HepG2 (cell line): Measurements from ENCODE around the gene SEC63. TPM values are rescaled to one million over a fixed set of nuclear protein-coding genes. Genes with fewer than 3 reads are reported as not detected.

Experiments
- BHLHE40 ChIP-seq: IDR thresholded peaks from 2 replicates; pipeline ENCODE4 v1.6.1; 2011; ENCODE audit warnings: low read length, improper control_type of control experiment
- CEBPG ChIP-seq: IDR thresholded peaks from 2 replicates; pipeline ENCODE4 v1.6.1; 2016
- CENPT ChIP-seq: sonication (generic); formaldehyde crosslinking; IDR thresholded peaks from 2 replicates; pipeline ENCODE4 v1.8.0; 2022; ENCODE audit warnings: low read depth, mild to moderate bottlenecking, moderate library complexity, missing genetic modification reagents
- GTF2F1 ChIP-seq: fragments of 150-350 bp; IDR thresholded peaks from 2 replicates; pipeline ENCODE4 v1.6.1; 2014; ENCODE audit warnings: low read length
- NCOA2 ChIP-seq: sonication (generic); formaldehyde crosslinking; IDR thresholded peaks from 2 replicates; pipeline ENCODE4 v1.8.0; 2022; ENCODE audit warnings: inconsistent platforms
- NFE2L2 ChIP-seq: fragments of 150-350 bp; IDR thresholded peaks from 2 replicates; pipeline ENCODE4 v1.6.1; 2014; ENCODE audit warnings: low read length
- NR3C1 ChIP-seq: sonication (generic); formaldehyde crosslinking; IDR thresholded peaks from 2 replicates; pipeline ENCODE4 v1.4.0; 2020; ENCODE audit warnings: missing genetic modification reagents
- PHF21A ChIP-seq: sonication (generic); formaldehyde crosslinking; IDR thresholded peaks from 2 replicates; pipeline ENCODE4 v1.5.0; 2020; ENCODE audit warnings: mild to moderate bottlenecking, missing genetic modification reagents
- PHF5A ChIP-seq: IDR thresholded peaks from one replicate; pipeline ENCODE4 v1.6.1; 2018; ENCODE audit warnings: low read depth, missing genetic modification reagents; ENCODE audit not compliant: unreplicated experiment
- RXRB ChIP-seq: IDR thresholded peaks from 2 replicates; pipeline ENCODE4 v1.6.1; 2016; ENCODE audit warnings: borderline replicate concordance, missing genetic modification reagents, missing compliant biosample characterization
- SATB2 ChIP-seq: sonication (generic); formaldehyde crosslinking; IDR thresholded peaks from 2 replicates; pipeline ENCODE4 v1.5.0; 2020; ENCODE audit warnings: missing genetic modification reagents
- SOX6 ChIP-seq, 2 experiments: fragments of 450-650 bp in 1 of 2; sonication (generic) in 1 of 2; formaldehyde crosslinking in 1 of 2; IDR thresholded peaks; 2 replicates each; pipeline versions ENCODE4 v1.4.0 to v1.6.1; 2017 to 2020; ENCODE audit warnings: antibody characterized with exemption in 1 of 2, mild to moderate bottlenecking in 1 of 2, missing genetic modification reagents in 1 of 2
- THAP11 ChIP-seq: IDR thresholded peaks from 2 replicates; pipeline ENCODE4 v1.6.1; 2016; ENCODE audit warnings: missing biosample characterization, missing genetic modification reagents
- ZBTB20 ChIP-seq: sonication (generic); formaldehyde crosslinking; IDR thresholded peaks from 2 replicates; pipeline ENCODE4 v1.8.1; 2023; ENCODE audit warnings: missing genetic modification reagents, low read depth, mild to moderate bottlenecking, borderline replicate concordance
- ZFY ChIP-seq: sonication (generic); formaldehyde crosslinking; IDR thresholded peaks from 2 replicates; pipeline ENCODE4 v1.4.0; 2020; ENCODE audit warnings: missing genetic modification reagents
- ZNF501 ChIP-seq: sonication (generic); formaldehyde crosslinking; IDR thresholded peaks from 2 replicates; pipeline ENCODE4 v1.5.1; 2020; ENCODE audit warnings: mild to moderate bottlenecking, moderate library complexity, missing genetic modification reagents
- ZNF577 ChIP-seq: sonication (generic); formaldehyde crosslinking; IDR thresholded peaks from 2 replicates; pipeline ENCODE4 v1.4.0; 2020; ENCODE audit warnings: mild to moderate bottlenecking, low read depth, missing genetic modification reagents, borderline replicate concordance
- ZNF766 ChIP-seq: sonication (generic); formaldehyde crosslinking; IDR thresholded peaks from 2 replicates; pipeline ENCODE4 v1.5.0; 2020; ENCODE audit warnings: missing genetic modification reagents, borderline replicate concordance
- ZNF839 ChIP-seq: sonication (generic); formaldehyde crosslinking; IDR thresholded peaks from 2 replicates; pipeline ENCODE4 v1.4.0; 2020; ENCODE audit warnings: missing genetic modification reagents, mild to moderate bottlenecking, borderline replicate concordance
- polyA plus RNA-seq, 8 experiments: library from polyadenylated mRNA; depleted of rRNA in 3 of 8; stranded (reverse) in 7 of 8; unstranded in 1 of 8; fragments of >200 nt; fragmentation: Illumina TruSeq in 4 of 8; extraction: Trizol in 4 of 8; gene quantifications; 2 replicates each; pipeline versions ENCODE4 v1.2.1 to v1.2.3, GENCODE V29; 2011 to 2016; ENCODE audit warnings: low read depth in 4 of 8, missing spikeins in 1 of 8, mixed read lengths in 1 of 8; ENCODE audit not compliant: insufficient read depth in 1 of 8
- total RNA-seq, 5 experiments: library from RNA; depleted of rRNA; stranded (reverse); fragments of >200 nt; fragmentation: Illumina TruSeq; extraction: Trizol; gene quantifications; 2 replicates each; pipeline ENCODE4 v1.2.3, GENCODE V29; 2016; ENCODE audit warnings: low read depth in 1 of 5
- TF ChIP-seq, protein P1 (sequence below): sonication (generic); formaldehyde crosslinking; conservative IDR thresholded peaks from 2 replicates; pipeline ENCODE4 v1.4.0; 2020; ENCODE audit warnings: mild to moderate bottlenecking, missing genetic modification reagents, moderate library complexity
- TF ChIP-seq, protein P2 (sequence below): sonication (generic); formaldehyde crosslinking; IDR thresholded peaks from 2 replicates; pipeline ENCODE4 v1.8.0; 2022; ENCODE audit warnings: missing genetic modification reagents, mild to moderate bottlenecking, borderline replicate concordance
- TF ChIP-seq, protein P3 (sequence below): IDR thresholded peaks from 2 replicates; pipeline ENCODE4 v1.6.1; 2016; ENCODE audit warnings: low read depth, borderline replicate concordance
- TF ChIP-seq, protein P4 (sequence below): sonication (generic); formaldehyde crosslinking; IDR thresholded peaks from 2 replicates; pipeline ENCODE4 v1.4.0; 2020; ENCODE audit warnings: missing genetic modification reagents, low read depth, mild to moderate bottlenecking, borderline replicate concordance

SEC63 gene
- total and polyA plus RNA-seq, 2 of the 13 experiments (the other 11 are each of a cell fraction or from before 2014, with no cell fraction given), result 20.2 to 45.9 TPM

- TF ChIP-seq ZNF766 (CRISPR knock-in tag) (no peak), PHF21A (CRISPR knock-in tag) (no peak), THAP11 (CRISPR knock-in tag) (peak; percentile 69), PHF5A (CRISPR knock-in tag) (no peak), GTF2F1 (no peak), BHLHE40 (no peak), ZNF577 (CRISPR knock-in tag) (no peak), RXRB (CRISPR knock-in tag) (no peak; the same call in 1 of the 2 replicates), ZNF501 (CRISPR knock-in tag) (peak; percentile 14; the same call in 1 of the 2 replicates), NR3C1 (no peak), SATB2 (CRISPR knock-in tag) (no peak), CENPT (CRISPR knock-in tag) (no peak; the same call in 1 of the 2 replicates), SOX6 (IDR thresholded peaks at IDR 0.05) (no peak), SOX6 (CRISPR knock-in tag; IDR thresholded peaks at IDR 0.05) (peak; percentile 45; the same call in 1 of the 2 replicates), NCOA2 (CRISPR knock-in tag) (no peak), CEBPG (CRISPR knock-in tag) (no peak), NFE2L2 (no peak), ZBTB20 (CRISPR knock-in tag) (no peak), ZNF839 (CRISPR knock-in tag) (no peak), ZFY (CRISPR knock-in tag) (peak; percentile 61; the same call in 1 of the 2 replicates)
- TF ChIP-seq, protein P1, sequence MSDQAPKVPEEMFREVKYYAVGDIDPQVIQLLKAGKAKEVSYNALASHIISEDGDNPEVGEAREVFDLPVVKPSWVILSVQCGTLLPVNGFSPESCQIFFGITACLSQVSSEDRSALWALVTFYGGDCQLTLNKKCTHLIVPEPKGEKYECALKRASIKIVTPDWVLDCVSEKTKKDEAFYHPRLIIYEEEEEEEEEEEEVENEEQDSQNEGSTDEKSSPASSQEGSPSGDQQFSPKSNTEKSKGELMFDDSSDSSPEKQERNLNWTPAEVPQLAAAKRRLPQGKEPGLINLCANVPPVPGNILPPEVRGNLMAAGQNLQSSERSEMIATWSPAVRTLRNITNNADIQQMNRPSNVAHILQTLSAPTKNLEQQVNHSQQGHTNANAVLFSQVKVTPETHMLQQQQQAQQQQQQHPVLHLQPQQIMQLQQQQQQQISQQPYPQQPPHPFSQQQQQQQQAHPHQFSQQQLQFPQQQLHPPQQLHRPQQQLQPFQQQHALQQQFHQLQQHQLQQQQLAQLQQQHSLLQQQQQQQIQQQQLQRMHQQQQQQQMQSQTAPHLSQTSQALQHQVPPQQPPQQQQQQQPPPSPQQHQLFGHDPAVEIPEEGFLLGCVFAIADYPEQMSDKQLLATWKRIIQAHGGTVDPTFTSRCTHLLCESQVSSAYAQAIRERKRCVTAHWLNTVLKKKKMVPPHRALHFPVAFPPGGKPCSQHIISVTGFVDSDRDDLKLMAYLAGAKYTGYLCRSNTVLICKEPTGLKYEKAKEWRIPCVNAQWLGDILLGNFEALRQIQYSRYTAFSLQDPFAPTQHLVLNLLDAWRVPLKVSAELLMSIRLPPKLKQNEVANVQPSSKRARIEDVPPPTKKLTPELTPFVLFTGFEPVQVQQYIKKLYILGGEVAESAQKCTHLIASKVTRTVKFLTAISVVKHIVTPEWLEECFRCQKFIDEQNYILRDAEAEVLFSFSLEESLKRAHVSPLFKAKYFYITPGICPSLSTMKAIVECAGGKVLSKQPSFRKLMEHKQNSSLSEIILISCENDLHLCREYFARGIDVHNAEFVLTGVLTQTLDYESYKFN (CRISPR knock-in tag), result no peak; the same call in 1 of the 2 replicates
- TF ChIP-seq, protein P2, sequence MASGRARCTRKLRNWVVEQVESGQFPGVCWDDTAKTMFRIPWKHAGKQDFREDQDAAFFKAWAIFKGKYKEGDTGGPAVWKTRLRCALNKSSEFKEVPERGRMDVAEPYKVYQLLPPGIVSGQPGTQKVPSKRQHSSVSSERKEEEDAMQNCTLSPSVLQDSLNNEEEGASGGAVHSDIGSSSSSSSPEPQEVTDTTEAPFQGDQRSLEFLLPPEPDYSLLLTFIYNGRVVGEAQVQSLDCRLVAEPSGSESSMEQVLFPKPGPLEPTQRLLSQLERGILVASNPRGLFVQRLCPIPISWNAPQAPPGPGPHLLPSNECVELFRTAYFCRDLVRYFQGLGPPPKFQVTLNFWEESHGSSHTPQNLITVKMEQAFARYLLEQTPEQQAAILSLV (CRISPR knock-in tag), result peak; percentile 63
- TF ChIP-seq, protein P3, sequence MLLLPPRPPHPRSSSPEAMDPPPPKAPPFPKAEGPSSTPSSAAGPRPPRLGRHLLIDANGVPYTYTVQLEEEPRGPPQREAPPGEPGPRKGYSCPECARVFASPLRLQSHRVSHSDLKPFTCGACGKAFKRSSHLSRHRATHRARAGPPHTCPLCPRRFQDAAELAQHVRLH, result 0 out of 2 replicates have a peak, but pooled peaks have one; percentile 55
- TF ChIP-seq, protein P4, sequence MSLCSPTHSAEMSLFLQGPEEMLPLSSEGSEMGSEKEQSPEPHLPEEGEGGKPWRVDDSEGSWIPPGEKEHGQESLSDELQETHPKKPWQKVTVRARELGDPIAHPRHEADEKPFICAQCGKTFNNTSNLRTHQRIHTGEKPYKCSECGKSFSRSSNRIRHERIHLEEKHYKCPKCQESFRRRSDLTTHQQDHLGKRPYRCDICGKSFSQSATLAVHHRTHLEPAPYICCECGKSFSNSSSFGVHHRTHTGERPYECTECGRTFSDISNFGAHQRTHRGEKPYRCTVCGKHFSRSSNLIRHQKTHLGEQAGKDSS, result no peak
These were observed at the start of gene SEC63 (continued) for GRCh38 chr6:107957909-107958688.
